OCI-LY7 (cell line): ENCODE results near the gene TGM4. TPM values are rescaled to one million over a fixed set of nuclear protein-coding genes. Genes with fewer than 3 reads are reported as not detected.

Experiments
- BruUV-seq: library from RNA; stranded (reverse); fragments of 400-500 nt; replicated peaks from 2 replicates; lab custom pipeline; 2021; lab: Mats Ljungman, UMichigan
- CTCF ChIA-PET: fragments of 300-600 bp; sonication (Branson Sonifier 250); formaldehyde crosslinking; loops from one replicate; lab custom pipeline; 2022; ENCODE audit warnings: antibody characterized with exemption; ENCODE audit not compliant: unreplicated experiment; lab: Charles Lee
- POLR2A ChIA-PET: fragments of 300-600 bp; sonication (Branson Sonifier 250); formaldehyde crosslinking; loops from one replicate; lab custom pipeline; 2022; ENCODE audit warnings: antibody characterized with exemption; lab: Charles Lee
- DNase-seq: peaks from one replicate; pipeline ENCODE4 v3.0.0-alpha.2; 2015; ENCODE audit warnings: low spot score
- H2AFZ ChIP-seq: fragments of 200-600 bp; sonication (generic), shearing (Covaris generic); 2 replicates; pipeline ENCODE4 v1.6.1; 2014; ENCODE audit warnings: mild to moderate bottlenecking, antibody characterized with exemption, low read length, moderate library complexity
- H3K27ac ChIP-seq: fragments of 200-600 bp; sonication (generic); 2 replicates; pipeline ENCODE4 v1.5.1; 2014; ENCODE audit warnings: mixed run types, low read depth, mild to moderate bottlenecking, moderate library complexity, low read length, inconsistent platforms; ENCODE audit not compliant: poor library complexity, severe bottlenecking
- H3K36me3 ChIP-seq: fragments of 200-600 bp; sonication (generic); 2 replicates; pipeline ENCODE4 v1.6.1; 2014; ENCODE audit warnings: mild to moderate bottlenecking, antibody characterized with exemption, low read length, moderate library complexity, mixed read lengths; ENCODE audit not compliant: insufficient read depth
- H3K4me1 ChIP-seq: fragments of 200-600 bp; sonication (generic); 2 replicates; pipeline ENCODE4 v1.5.1; 2014; ENCODE audit warnings: mild to moderate bottlenecking, low read length; ENCODE audit not compliant: insufficient read depth, poor library complexity, severe bottlenecking
- H3K4me2 ChIP-seq: fragments of 200-600 bp; sonication (generic); 2 replicates; pipeline ENCODE4 v1.6.1; 2014; ENCODE audit warnings: mild to moderate bottlenecking, low read length
- H3K4me3 ChIP-seq: fragments of 200-600 bp; sonication (generic); 2 replicates; pipeline ENCODE4 v1.5.1; 2014; ENCODE audit warnings: mild to moderate bottlenecking, low read depth, low read length; ENCODE audit not compliant: poor library complexity, severe bottlenecking
- H3K79me2 ChIP-seq: fragments of 200-600 bp; sonication (generic); 2 replicates; pipeline ENCODE4 v1.6.1; 2016; ENCODE audit warnings: low read depth, mild to moderate bottlenecking, low read length, moderate library complexity, mixed read lengths; ENCODE audit not compliant: insufficient read depth
- H3K9me2 ChIP-seq: fragments of 200-600 bp; sonication (generic); 2 replicates; pipeline ENCODE4 v1.6.1; 2016; ENCODE audit warnings: mild to moderate bottlenecking, low read length, mixed read lengths; ENCODE audit not compliant: insufficient read depth
- H3K9me3 ChIP-seq: fragments of 200-600 bp; sonication (generic); 2 replicates; pipeline ENCODE4 v1.6.1; 2014; ENCODE audit warnings: mild to moderate bottlenecking, mixed run types, low read length, mixed read lengths
- H4K20me1 ChIP-seq: fragments of 200-600 bp; sonication (generic); 2 replicates; pipeline ENCODE4 v1.6.1; 2014; ENCODE audit warnings: mild to moderate bottlenecking, antibody characterized with exemption, low read length, moderate library complexity, mixed read lengths; ENCODE audit not compliant: insufficient read depth
- EZH2phosphoT487 ChIP-seq: fragments of 200-600 bp; sonication (generic); IDR thresholded peaks from 2 replicates; pipeline ENCODE4 v1.6.1; 2018; ENCODE audit warnings: low read depth, borderline replicate concordance, mild to moderate bottlenecking, mixed run types, antibody characterized with exemption, low read length, moderate library complexity, mixed read lengths
- intact Hi-C: fragments of 100-400 bp; cut with micrococcal nuclease; formaldehyde crosslinking; loops from one replicate; pipeline ENCODE4 v1.10.0; 2022; ENCODE audit not compliant: unreplicated experiment
- total RNA-seq, 2 experiments: library from RNA; depleted of rRNA in 1 of 2; stranded (reverse); fragments of >200 nt in 1 of 2; shearing (Covaris generic) in 1 of 2; gene quantifications; 2 replicates each; pipeline ENCODE4 v1.2.3, GENCODE V29; 2014 to 2022
- TF ChIP-seq, protein P1 (sequence below): fragments of 200-600 bp; sonication (generic); conservative IDR thresholded peaks from 2 replicates; pipeline ENCODE4 v1.5.1; 2014; ENCODE audit warnings: mild to moderate bottlenecking, antibody characterized with exemption, low read length, moderate library complexity, mixed read lengths

Gene TGM4
- total RNA-seq, 2 experiments from 2014 or later: not detected

DNA sequence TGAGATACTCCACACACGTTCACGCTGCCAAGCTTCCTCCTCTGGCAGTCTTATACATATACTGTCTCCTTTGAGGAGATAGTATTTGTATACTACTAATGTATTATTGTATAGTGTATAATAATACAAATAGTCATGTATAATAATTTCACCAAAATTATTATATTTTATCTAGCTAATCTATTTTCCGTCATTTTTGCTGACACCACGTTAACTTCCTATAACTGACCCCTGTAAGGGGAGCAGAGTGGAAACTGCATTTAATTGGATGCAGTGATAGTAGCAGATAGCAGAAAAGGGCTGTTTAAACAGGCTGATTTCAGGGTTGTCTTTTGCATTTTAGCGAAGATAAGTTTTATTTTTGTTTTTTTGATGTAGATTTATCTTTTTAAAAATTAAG lies 43.2 kb upstream of the TGM4 start:
- no peaks in the 10 kb centered on the region for H4K20me1 ChIP-seq
- no peak for TF ChIP-seq EZH2phosphoT487
- TF ChIP-seq, protein P1, sequence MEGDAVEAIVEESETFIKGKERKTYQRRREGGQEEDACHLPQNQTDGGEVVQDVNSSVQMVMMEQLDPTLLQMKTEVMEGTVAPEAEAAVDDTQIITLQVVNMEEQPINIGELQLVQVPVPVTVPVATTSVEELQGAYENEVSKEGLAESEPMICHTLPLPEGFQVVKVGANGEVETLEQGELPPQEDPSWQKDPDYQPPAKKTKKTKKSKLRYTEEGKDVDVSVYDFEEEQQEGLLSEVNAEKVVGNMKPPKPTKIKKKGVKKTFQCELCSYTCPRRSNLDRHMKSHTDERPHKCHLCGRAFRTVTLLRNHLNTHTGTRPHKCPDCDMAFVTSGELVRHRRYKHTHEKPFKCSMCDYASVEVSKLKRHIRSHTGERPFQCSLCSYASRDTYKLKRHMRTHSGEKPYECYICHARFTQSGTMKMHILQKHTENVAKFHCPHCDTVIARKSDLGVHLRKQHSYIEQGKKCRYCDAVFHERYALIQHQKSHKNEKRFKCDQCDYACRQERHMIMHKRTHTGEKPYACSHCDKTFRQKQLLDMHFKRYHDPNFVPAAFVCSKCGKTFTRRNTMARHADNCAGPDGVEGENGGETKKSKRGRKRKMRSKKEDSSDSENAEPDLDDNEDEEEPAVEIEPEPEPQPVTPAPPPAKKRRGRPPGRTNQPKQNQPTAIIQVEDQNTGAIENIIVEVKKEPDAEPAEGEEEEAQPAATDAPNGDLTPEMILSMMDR: no peak
- 0 out of 2 replicates have a peak, but pooled peaks cover 7% of the 10 kb centered on the region for H3K9me3 ChIP-seq
- CTCF ChIA-PET: no interaction called here
- no peaks in the 10 kb centered on the region for H3K4me1 ChIP-seq
- POLR2A ChIA-PET: interaction anchor here (0.5 to 1.9 kb wide), 4 partner anchors 9 to 73 kb away, joined by 3 to 9 read pairs (median 3); no protein-coding TSS in a partner anchor
- intact Hi-C loops: no loop called here
- H3K4me3 ChIP-seq: no peak overlapping the region
- no peaks in the 10 kb centered on the region for H3K79me2 ChIP-seq
- no TSS peak for BruUV-seq
- H3K9me2 ChIP-seq: no peaks in the 10 kb centered on the region
- DNase-seq: no peak
- H3K27ac ChIP-seq: no peak overlapping the region
- H3K36me3 ChIP-seq: peaks cover 89% of the 10 kb centered on the region
- H3K4me2 ChIP-seq: no peak overlapping the region
- no peak overlapping the region for H2AFZ ChIP-seq

DNA sequence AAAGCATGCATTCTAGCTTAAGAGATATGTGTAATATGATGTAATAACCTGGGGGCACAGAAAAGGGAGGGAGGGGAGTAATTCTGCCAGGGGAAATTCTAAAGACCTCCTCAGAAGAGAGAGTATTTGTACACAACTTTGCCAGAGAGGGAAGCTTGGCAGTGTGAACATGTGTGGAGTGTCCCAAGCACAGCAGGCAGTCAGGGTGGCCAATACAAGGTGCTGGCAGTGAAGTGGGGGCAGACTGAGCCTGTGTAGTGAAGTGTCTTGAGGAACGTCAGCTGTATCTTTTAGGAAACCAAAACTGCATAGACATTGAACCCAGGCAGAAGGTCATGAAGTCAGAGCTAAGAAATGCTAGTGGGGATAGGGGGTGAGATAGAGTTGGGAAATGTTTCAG lies 42.4 kb upstream of the TGM4 start:
- BruUV-seq: no TSS peak

DNA sequence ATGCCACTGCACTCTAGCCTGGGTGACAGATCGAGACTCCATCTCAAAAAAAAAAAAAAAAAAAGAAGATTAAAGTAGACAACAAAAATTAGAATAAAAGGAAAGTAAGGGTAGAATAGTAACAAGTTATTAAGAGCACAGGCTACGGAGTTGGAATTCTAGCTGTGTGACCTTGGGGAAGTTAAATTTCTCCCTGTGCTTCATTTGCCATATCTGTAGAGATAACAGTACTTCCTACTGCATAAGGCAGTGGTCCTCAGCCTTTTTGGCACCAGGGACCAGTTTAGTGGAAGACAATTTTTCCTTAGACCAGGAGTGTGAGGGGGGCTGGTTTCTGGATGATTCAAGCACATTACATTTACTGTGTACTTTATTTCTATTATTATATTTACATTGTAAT lies 41.4 kb upstream of the TGM4 start:
- H3K36me3 ChIP-seq: peaks cover 89% of the 10 kb centered on the region
- CTCF ChIA-PET: no interaction called here
- TF ChIP-seq, protein P1: no peak
- no peak for TF ChIP-seq EZH2phosphoT487

More for the DNA sequence above, 42.4 kb upstream of the TGM4 start:
- intact Hi-C loops: no loop called here
- Histone ChIP-seq H4K20me1 (no peaks in the 10 kb centered on the region), H3K9me3 (peaks cover 14% of the 10 kb centered on the region), H3K4me3 (no peak overlapping the region), H3K4me2 (no peak overlapping the region), H2AFZ (no peak overlapping the region), H3K36me3 (peaks cover 89% of the 10 kb centered on the region), H3K9me2 (no peaks in the 10 kb centered on the region), H3K27ac (no peak overlapping the region), H3K79me2 (no peaks in the 10 kb centered on the region), H3K4me1 (no peaks in the 10 kb centered on the region)
- ChIA-PET CTCF (no interaction called here), POLR2A (interaction anchor here (0.6 to 1.9 kb wide), 3 partner anchors 12 to 1142 kb away, joined by 3 to 9 read pairs (median 3); partner anchors contain the start of gene ABHD5)
- TF ChIP-seq, protein P1: no peak
- TF ChIP-seq EZH2phosphoT487: no peak
- no peak for DNase-seq

More for the DNA sequence above, 41.4 kb upstream of the TGM4 start:
- H3K9me3 ChIP-seq: peaks cover 23% of the 10 kb centered on the region
- H3K4me3 ChIP-seq: no peak overlapping the region
- DNase-seq: no peak
- H3K79me2 ChIP-seq: no peaks in the 10 kb centered on the region
- H4K20me1 ChIP-seq: no peaks in the 10 kb centered on the region
- no peak overlapping the region for H3K27ac ChIP-seq
- no TSS peak for BruUV-seq
- no peaks in the 10 kb centered on the region for H3K9me2 ChIP-seq
- H3K4me2 ChIP-seq: no peak overlapping the region
- intact Hi-C loops: no loop called here
- no peaks in the 10 kb centered on the region for H3K4me1 ChIP-seq
- no peak overlapping the region for H2AFZ ChIP-seq
- POLR2A ChIA-PET: interaction anchor here (0.6 to 1.9 kb wide), 3 partner anchors 11 to 76 kb away, joined by 3 to 9 read pairs (median 3); no protein-coding TSS in a partner anchor
